ENCODE data around the gene CFAP57.

DNA sequence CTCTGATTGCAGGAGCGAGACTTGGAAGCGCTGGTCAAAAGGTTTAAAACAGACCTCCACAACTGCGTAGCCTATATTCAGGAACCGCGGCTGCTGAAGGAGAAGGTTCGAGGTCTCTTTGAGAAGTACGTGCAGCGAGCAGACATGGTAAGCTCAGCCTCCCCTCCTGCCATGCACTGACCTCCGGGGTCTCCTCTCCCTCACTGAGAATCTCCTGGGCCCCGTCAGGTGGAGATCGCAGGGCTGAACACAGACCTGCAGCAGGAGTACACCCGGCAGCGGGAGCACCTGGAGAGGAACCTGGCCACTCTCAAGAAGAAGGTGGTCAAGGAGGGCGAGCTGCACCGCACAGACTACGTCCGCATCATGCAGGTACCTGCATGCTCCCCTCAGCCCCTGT lies 62.1 kb downstream of the CFAP57 start:
- TF ChIP-seq, protein P1, sequence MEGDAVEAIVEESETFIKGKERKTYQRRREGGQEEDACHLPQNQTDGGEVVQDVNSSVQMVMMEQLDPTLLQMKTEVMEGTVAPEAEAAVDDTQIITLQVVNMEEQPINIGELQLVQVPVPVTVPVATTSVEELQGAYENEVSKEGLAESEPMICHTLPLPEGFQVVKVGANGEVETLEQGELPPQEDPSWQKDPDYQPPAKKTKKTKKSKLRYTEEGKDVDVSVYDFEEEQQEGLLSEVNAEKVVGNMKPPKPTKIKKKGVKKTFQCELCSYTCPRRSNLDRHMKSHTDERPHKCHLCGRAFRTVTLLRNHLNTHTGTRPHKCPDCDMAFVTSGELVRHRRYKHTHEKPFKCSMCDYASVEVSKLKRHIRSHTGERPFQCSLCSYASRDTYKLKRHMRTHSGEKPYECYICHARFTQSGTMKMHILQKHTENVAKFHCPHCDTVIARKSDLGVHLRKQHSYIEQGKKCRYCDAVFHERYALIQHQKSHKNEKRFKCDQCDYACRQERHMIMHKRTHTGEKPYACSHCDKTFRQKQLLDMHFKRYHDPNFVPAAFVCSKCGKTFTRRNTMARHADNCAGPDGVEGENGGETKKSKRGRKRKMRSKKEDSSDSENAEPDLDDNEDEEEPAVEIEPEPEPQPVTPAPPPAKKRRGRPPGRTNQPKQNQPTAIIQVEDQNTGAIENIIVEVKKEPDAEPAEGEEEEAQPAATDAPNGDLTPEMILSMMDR (IDR thresholded peaks at IDR 0.05), result no peak
- TF ChIP-seq POLR2A (IDR thresholded peaks at IDR 0.05), result no peak

All from vagina (tissue), 2 donors.